ENCODE data around the gene LARGE1. TPM values are rescaled to one million over a fixed set of nuclear protein-coding genes. Genes with fewer than 3 reads are reported as not detected.

Gene LARGE1
- total and polyA plus RNA-seq, 9 of the 15 experiments (the other 6 are each of a cell fraction or from before 2014, with no cell fraction given): 0.01 to 0.66 (median 0.14) TPM; not detected in 2

DNA sequence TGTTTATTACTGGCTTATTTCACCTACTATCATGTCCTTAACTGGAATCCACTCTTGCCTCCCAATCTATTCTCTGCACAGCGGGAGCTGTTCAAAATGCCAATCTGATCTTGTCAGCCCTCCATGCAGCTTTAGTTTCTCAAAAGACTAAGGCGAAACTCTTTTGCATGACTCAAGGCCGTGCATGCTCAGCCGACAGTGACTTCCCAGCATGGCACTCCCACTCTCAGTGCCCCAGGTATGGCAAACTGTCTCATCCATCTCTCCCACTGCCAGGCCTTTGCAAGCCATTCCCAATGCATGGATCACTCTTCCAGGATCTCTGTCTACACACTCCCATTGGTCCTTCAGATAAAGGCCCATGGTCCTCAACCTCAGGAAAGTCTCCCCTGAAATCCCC, 245.9 kb downstream of the LARGE1 start:
- Histone ChIP-seq H3K4me3 (no peak overlapping the region), H3K4me2 (ENCODE audit: insufficient read depth, low read length) (no peak overlapping the region), H3K9me1 (ENCODE audit: control insufficient read depth, insufficient read depth, low read length) (no peaks in the 10 kb centered on the region), H4K20me1 (replicated peaks; ENCODE audit: control insufficient read depth, insufficient read depth, low read length) (no peaks in the 10 kb centered on the region), H3K9me3 (replicated peaks; ENCODE audit: control insufficient read depth, insufficient read depth, low read depth, low read length) (no peaks in the 10 kb centered on the region), H3K36me3 (ENCODE audit: control insufficient read depth, insufficient read depth, low read length) (no peaks in the 10 kb centered on the region), H3K79me2 (ENCODE audit: control insufficient read depth, insufficient read depth, low read length) (no peaks in the 10 kb centered on the region), H3K27me3 (ENCODE audit: control insufficient read depth in 2 of 2, insufficient read depth in 2 of 2, low read length in 2 of 2) (no peaks in the 10 kb centered on the region), H2AFZ (ENCODE audit: low read depth, low read length) (no peak overlapping the region), H3K9ac (ENCODE audit: insufficient read depth in 1 of 2, low read depth in 2 of 2, low read length in 2 of 2) (no peak overlapping the region), H3K4me1 (replicated peaks in 1 of 2; ENCODE audit: control insufficient read depth in 2 of 2, insufficient read depth in 2 of 2, low read length in 2 of 2) (no peaks in the 10 kb centered on the region), H3K27ac (ENCODE audit: extremely low read depth, low read depth, low read length) (no peak overlapping the region)
- no peak for DNase-seq (ENCODE audit: extremely low read depth in 1 of 4, low spot score in 3 of 4)
- ATAC-seq: no peak
- intact Hi-C loops (cut with micrococcal nuclease): no loop called here
- CTCF ChIA-PET (ENCODE audit: low intra/inter-chr PET ratio): no interaction called here
- 0% methylated on average over 4 of the region's 4 CpGs for WGBS (ENCODE audit: insufficient coverage, low coverage, missing lambda C conversion rate)
- POLR2A ChIA-PET: no interaction called here
- BruUV-seq (replicated peaks): no TSS peak
- in situ Hi-C loops (cut with MboI): no loop called here
- no peak for FAIRE-seq
- TF ChIP-seq TEAD2 (tag; IDR thresholded peaks at IDR 0.05) (no peak), CAMTA2 (CRISPR knock-in tag; conservative IDR thresholded peaks at IDR 0.05) (no peak), EWSR1 (IDR thresholded peaks at IDR 0.05; ENCODE audit: borderline replicate concordance, low read depth, partially characterized antibody) (no peak), IRF9 (tag; IDR thresholded peaks at IDR 0.05) (no peak), DNMT1 (IDR thresholded peaks at IDR 0.05) (no peak), NCOA6 (IDR thresholded peaks at IDR 0.05) (no peak), MYC (IDR thresholded peaks at IDR 0.05; ENCODE audit: low read depth, low read length) (no peak), MYC (CRISPR knock-in tag; IDR thresholded peaks at IDR 0.05; ENCODE audit: borderline replicate concordance, low read depth) (no peak), TEAD4 (IDR thresholded peaks at IDR 0.05; ENCODE audit: low read length) (no peak), TEAD4 (CRISPR knock-in tag; IDR thresholded peaks at IDR 0.05; ENCODE audit: borderline replicate concordance) (no peak), HEY1 (CRISPR knock-in tag; IDR thresholded peaks at IDR 0.05; ENCODE audit: borderline replicate concordance) (no peak), PKNOX1 (IDR thresholded peaks at IDR 0.05) (no peak), RERE (CRISPR knock-in tag; IDR thresholded peaks at IDR 0.05; ENCODE audit: borderline replicate concordance) (no peak), RFX7 (CRISPR knock-in tag; IDR thresholded peaks at IDR 0.05) (no peak), TCFL5 (CRISPR knock-in tag; conservative IDR thresholded peaks at IDR 0.05) (no peak)
- TF ChIP-seq, protein P1, sequence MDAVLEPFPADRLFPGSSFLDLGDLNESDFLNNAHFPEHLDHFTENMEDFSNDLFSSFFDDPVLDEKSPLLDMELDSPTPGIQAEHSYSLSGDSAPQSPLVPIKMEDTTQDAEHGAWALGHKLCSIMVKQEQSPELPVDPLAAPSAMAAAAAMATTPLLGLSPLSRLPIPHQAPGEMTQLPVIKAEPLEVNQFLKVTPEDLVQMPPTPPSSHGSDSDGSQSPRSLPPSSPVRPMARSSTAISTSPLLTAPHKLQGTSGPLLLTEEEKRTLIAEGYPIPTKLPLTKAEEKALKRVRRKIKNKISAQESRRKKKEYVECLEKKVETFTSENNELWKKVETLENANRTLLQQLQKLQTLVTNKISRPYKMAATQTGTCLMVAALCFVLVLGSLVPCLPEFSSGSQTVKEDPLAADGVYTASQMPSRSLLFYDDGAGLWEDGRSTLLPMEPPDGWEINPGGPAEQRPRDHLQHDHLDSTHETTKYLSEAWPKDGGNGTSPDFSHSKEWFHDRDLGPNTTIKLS (IDR thresholded peaks at IDR 0.05; ENCODE audit: borderline replicate concordance, low read depth): no peak

All from K562 (cell line).